Fibroblast of mammary gland (primary cell): ENCODE data around the gene CST2.

ENCODE experiments used
- DNase-seq: peaks from one replicate; pipeline ENCODE4 v3.0.0-alpha.2; 2010; ENCODE audit warnings: low read depth
- H3K4me3 ChIP-seq: 2 replicates; pipeline ENCODE4 v1.5.1; 2011; ENCODE audit warnings: low read depth, mild to moderate bottlenecking, low read length, moderate library complexity; ENCODE audit not compliant: control insufficient read depth
- TF ChIP-seq, protein P1 (sequence below): conservative IDR thresholded peaks from 2 replicates; pipeline ENCODE4 v1.5.1; 2011; ENCODE audit warnings: low read depth, low read length, inconsistent platforms; ENCODE audit not compliant: control insufficient read depth, insufficient read depth

The CST2 gene, protein sequence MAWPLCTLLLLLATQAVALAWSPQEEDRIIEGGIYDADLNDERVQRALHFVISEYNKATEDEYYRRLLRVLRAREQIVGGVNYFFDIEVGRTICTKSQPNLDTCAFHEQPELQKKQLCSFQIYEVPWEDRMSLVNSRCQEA

GRCh38 chr20:23826541-23827021 is at the start of gene CST2:
CST2 (minus strand) TSS chr20:23826729; CDS start chr20:23826660, 69 bp downstream.
- TF ChIP-seq, protein P1, sequence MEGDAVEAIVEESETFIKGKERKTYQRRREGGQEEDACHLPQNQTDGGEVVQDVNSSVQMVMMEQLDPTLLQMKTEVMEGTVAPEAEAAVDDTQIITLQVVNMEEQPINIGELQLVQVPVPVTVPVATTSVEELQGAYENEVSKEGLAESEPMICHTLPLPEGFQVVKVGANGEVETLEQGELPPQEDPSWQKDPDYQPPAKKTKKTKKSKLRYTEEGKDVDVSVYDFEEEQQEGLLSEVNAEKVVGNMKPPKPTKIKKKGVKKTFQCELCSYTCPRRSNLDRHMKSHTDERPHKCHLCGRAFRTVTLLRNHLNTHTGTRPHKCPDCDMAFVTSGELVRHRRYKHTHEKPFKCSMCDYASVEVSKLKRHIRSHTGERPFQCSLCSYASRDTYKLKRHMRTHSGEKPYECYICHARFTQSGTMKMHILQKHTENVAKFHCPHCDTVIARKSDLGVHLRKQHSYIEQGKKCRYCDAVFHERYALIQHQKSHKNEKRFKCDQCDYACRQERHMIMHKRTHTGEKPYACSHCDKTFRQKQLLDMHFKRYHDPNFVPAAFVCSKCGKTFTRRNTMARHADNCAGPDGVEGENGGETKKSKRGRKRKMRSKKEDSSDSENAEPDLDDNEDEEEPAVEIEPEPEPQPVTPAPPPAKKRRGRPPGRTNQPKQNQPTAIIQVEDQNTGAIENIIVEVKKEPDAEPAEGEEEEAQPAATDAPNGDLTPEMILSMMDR, result no peak
- DNase-seq, result peak; percentile 15
- H3K4me3 ChIP-seq, result no peak within 1 kb of the TSS

- DNase-seq, result no peak
These were observed 49.2 kb upstream of the CST2 start for GRCh38 chr20:23875606-23876237.

GRCh38 chr20:23874747-23875146 is 48.2 kb upstream of the CST2 start:
- TF ChIP-seq, protein P1, result no peak
- no peak overlapping the region for H3K4me3 ChIP-seq
- DNase-seq, result peak; percentile 25

More at GRCh38 chr20:23875606-23876237, 49.2 kb upstream of the CST2 start:
- TF ChIP-seq, protein P1, result no peak
- H3K4me3 ChIP-seq, result no peak overlapping the region

GRCh38 chr20:23873370-23874015 is 47.0 kb upstream of the CST2 start:
- H3K4me3 ChIP-seq, result no peak overlapping the region
- TF ChIP-seq, protein P1, result no peak
- no peak for DNase-seq

DNA sequence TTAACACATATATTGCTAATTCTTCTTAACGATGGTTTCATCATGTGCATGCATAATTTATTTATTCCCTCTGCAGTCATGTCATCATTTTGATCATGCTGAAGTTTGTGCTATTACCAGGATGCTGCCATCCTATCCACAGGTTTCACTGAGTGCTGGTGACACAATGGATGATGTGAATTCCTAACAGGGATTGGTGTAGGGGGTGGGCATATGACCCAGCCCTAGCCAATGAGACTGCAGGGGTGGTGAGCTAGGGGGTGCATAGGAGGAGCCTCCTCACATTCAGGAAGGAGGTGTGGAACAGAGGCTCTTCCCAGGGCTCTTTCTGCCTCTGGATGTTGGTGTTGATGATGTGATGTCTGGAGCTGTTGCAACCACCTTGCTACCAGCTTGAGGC is 45.5 kb upstream of the CST2 start:
- no peak for DNase-seq
- H3K4me3 ChIP-seq, result no peak overlapping the region
- TF ChIP-seq, protein P1, result no peak

DNA sequence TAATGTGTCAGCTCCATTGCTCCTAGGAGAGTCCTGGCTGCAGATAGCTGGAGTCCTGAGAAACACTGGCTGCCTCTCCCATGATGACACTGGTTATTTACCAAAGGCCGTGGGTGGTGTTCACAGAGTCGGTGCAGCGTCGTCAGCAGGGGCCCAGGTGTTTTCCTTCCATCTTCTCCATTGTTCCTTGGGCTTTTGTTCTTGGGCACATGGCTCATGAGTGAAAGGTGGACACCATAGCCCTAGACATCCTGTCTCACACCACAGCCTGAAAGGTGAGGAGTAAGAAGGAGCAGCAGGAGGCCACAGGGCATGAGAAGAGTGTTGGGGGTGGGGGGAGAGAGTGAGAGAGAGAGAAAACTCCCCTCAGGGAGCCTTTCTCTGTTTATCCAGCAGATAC is 43.9 kb upstream of the CST2 start:
- DNase-seq, result no peak
- TF ChIP-seq, protein P1, result no peak
- H3K4me3 ChIP-seq, result no peak overlapping the region
